ENCODE results near the gene TPP1. TPM values are rescaled to one million over a fixed set of nuclear protein-coding genes. Genes with fewer than 3 reads are reported as not detected.

Gene TPP1
- total and polyA plus RNA-seq, 4 donors: 52.8 to 108 (median 86.5) TPM

DNA sequence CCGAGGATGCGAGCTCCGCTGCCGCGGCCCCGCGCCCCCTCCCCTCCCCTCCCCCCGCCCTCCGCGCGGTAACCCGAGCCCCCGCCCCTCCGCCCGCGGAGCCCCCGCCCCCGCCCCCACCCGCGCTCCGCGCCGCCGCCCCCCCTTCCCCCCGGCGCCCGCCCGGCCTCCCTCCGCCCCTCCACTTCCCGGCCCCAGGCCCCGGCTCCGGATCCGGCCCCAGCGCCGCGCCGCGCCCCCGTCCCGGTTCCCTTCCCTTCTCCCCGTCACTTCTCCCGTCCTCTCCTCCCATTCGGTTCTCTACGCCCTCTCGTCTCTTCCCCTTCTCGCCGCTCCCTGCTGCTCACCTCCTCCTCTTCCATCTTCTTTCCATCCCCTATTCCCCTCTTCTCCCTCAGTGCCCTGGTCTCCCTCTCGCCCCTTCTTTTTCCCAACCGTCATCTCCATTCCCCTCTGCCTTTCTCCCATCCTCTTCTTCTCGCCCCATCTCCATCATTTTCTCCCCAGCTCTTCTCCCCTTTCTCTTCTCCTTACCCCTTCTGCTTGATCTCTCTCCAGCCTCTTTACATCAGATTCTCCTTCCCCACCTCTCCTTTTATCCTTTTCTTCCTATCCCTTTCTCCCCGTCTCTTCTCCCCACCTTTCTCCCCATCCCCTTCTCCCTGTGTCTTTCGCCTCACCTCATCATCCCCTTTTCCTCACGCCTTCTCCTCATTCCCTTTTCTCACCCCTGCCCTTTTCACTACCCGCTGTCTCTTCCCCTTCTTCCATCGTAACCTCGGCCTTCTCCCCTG, 36.8 kb upstream of the TPP1 start, which contains the start of gene DCHS1:
Gene DCHS1, minus strand, starts transcription at position 20 of the 794 bp plus-strand sequence. CDS start 14,196 bp downstream, outside the sequence.
- Histone ChIP-seq H3K9ac (ENCODE audit: low read depth in 1 of 2, low read length in 2 of 2) (no peak within 1 kb of the TSS), H3K4me3 (ENCODE audit: low read depth in 1 of 3, low read length in 3 of 3) (peak within 1 kb of the TSS in 2 of 3 donors; percentile 23 to 53), H3K27me3 (ENCODE audit: control insufficient read depth in 4 of 4, insufficient read depth in 4 of 4, low read length in 3 of 4) (no peaks in the 10 kb centered on the region), H3K9me3 (ENCODE audit: control insufficient read depth in 4 of 4, low read length in 3 of 4) (no peaks in the 10 kb centered on the region), H3K4me1 (ENCODE audit: control insufficient read depth in 4 of 4, insufficient read depth in 4 of 4, low read length in 3 of 4) (peaks cover 0 to 10% (median 3%) of the 10 kb centered on the region in 4 donors), H3K27ac (ENCODE audit: low read depth in 1 of 2, low read length in 2 of 2) (no peak within 1 kb of the TSS), H3K36me3 (ENCODE audit: control insufficient read depth in 4 of 4, insufficient read depth in 3 of 4, low read depth in 1 of 4, low read length in 3 of 4) (no peaks in the 10 kb centered on the region)
- DNase-seq (ENCODE audit: low spot score): no peak
- 17% methylated on average over 38 of the region's 56 CpGs for WGBS
- TF ChIP-seq RAD21 (IDR thresholded peaks at IDR 0.05) (no peak), JUND (IDR thresholded peaks at IDR 0.05) (no peak), ATF3 (IDR thresholded peaks at IDR 0.05) (no peak), YY1 (IDR thresholded peaks at IDR 0.05) (no peak)

DNA sequence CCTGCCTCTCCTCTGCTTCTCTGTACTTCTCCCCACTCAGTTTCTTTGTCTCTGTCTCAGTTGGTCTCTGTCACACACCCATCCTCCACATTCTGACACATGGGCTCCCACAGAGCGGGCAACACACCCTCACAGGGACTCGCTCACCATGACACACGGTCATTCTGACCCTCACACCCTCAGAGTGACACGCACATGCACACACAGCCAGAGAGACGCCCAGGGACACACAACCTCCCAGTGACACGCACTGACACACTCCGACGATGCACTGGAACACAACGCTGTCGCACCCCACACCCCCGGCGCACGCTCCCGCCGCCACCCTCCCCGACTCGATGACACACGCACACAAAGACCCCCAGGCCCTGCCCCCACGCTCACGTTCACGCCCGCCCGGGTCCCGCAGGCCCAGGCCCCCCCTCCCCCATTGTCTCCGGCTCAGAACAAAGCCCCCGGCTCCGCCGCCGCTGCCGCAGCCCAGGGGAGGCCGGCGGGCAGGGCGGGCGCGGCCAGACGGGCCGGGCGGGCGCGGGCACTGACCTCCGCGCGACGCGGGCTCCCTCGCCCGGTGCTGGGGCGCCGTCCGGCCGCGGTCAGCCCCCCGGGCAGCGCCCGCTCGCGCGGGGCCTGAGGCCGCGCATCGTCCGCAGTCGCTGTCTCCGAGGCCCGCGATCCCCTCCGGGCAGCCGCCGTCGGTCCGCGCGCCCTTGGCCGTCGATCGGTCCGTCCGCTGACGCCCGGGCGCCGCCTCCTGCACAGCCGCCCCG, 36.0 kb upstream of the TPP1 start:
- TF ChIP-seq FOXA1 (IDR thresholded peaks at IDR 0.05) (no peak), ZBTB33 (IDR thresholded peaks at IDR 0.05) (no peak), RXRA (IDR thresholded peaks at IDR 0.05) (no peak), EGR1 (IDR thresholded peaks at IDR 0.05; ENCODE audit: low read depth in 2 of 2) (no peak), TAF1 (conservative IDR thresholded peaks at IDR 0.05) (no peak), ATF3 (IDR thresholded peaks at IDR 0.05) (no peak), JUND (IDR thresholded peaks at IDR 0.05) (no peak), SP1 (IDR thresholded peaks at IDR 0.05) (no peak), FOXA2 (IDR thresholded peaks at IDR 0.05) (no peak), HNF4G (IDR thresholded peaks at IDR 0.05) (no peak)
- TF ChIP-seq, protein P1, sequence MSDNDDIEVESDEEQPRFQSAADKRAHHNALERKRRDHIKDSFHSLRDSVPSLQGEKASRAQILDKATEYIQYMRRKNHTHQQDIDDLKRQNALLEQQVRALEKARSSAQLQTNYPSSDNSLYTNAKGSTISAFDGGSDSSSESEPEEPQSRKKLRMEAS (IDR thresholded peaks at IDR 0.05): no peak
- TF ChIP-seq, protein P2, sequence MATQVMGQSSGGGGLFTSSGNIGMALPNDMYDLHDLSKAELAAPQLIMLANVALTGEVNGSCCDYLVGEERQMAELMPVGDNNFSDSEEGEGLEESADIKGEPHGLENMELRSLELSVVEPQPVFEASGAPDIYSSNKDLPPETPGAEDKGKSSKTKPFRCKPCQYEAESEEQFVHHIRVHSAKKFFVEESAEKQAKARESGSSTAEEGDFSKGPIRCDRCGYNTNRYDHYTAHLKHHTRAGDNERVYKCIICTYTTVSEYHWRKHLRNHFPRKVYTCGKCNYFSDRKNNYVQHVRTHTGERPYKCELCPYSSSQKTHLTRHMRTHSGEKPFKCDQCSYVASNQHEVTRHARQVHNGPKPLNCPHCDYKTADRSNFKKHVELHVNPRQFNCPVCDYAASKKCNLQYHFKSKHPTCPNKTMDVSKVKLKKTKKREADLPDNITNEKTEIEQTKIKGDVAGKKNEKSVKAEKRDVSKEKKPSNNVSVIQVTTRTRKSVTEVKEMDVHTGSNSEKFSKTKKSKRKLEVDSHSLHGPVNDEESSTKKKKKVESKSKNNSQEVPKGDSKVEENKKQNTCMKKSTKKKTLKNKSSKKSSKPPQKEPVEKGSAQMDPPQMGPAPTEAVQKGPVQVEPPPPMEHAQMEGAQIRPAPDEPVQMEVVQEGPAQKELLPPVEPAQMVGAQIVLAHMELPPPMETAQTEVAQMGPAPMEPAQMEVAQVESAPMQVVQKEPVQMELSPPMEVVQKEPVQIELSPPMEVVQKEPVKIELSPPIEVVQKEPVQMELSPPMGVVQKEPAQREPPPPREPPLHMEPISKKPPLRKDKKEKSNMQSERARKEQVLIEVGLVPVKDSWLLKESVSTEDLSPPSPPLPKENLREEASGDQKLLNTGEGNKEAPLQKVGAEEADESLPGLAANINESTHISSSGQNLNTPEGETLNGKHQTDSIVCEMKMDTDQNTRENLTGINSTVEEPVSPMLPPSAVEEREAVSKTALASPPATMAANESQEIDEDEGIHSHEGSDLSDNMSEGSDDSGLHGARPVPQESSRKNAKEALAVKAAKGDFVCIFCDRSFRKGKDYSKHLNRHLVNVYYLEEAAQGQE (IDR thresholded peaks at IDR 0.05): no peak
- Histone ChIP-seq H3K4me3 (ENCODE audit: low read depth in 1 of 3, low read length in 3 of 3) (peak overlapping the region in 2 of 3 donors; percentile 23 to 53), H3K36me3 (ENCODE audit: control insufficient read depth in 4 of 4, insufficient read depth in 3 of 4, low read depth in 1 of 4, low read length in 3 of 4) (no peaks in the 10 kb centered on the region), H3K4me1 (ENCODE audit: control insufficient read depth in 4 of 4, insufficient read depth in 4 of 4, low read length in 3 of 4) (peaks cover 0 to 10% (median 3%) of the 10 kb centered on the region in 4 donors), H3K9me3 (ENCODE audit: control insufficient read depth in 4 of 4, low read length in 3 of 4) (no peaks in the 10 kb centered on the region), H3K27ac (ENCODE audit: low read depth in 1 of 2, low read length in 2 of 2) (no peak overlapping the region), H3K9ac (ENCODE audit: low read depth in 1 of 2, low read length in 2 of 2) (no peak overlapping the region), H3K27me3 (ENCODE audit: control insufficient read depth in 4 of 4, insufficient read depth in 4 of 4, low read length in 3 of 4) (no peaks in the 10 kb centered on the region)
- WGBS: 7% methylated on average over 84 of the region's 84 CpGs
- no peak for DNase-seq (ENCODE audit: low spot score)

Data from liver (tissue), 9 donors.